Frontal cortex (tissue), 4 donors: ENCODE data around the gene ANTXRL. TPM values are rescaled to one million over a fixed set of nuclear protein-coding genes. Genes with fewer than 3 reads are reported as not detected.
"Not testable (repeated sequence)": the region's sequence is repeated elsewhere in the genome, so short reads cannot be mapped to it uniquely, and the experiment has no call there.

Experiments used
- DNase-seq, 2 donors: peaks; one replicate each; pipeline ENCODE4 v3.0.0; 2012; ENCODE audit warnings: low spot score in 2 of 2
- FAIRE-seq: peaks from 2 replicates; lab custom pipeline; 2012; peaks lifted over from hg19 to GRCh38; lab: Jason Lieb, UNC
- total RNA-seq: library from RNA; depleted of rRNA; stranded (reverse); fragments of >200 nt; gene quantifications from one replicate; pipeline ENCODE4 v1.2.3, GENCODE V29; 2014
- donor health status: control.
- donor health status: control.
- donor health status: control.

The ANTXRL gene
- not detected for total RNA-seq

GRCh38 chr10:46286991-46287693, at the start of gene ANTXRL:
Gene ANTXRL, plus strand, starts transcription at chr10:46286997. Its CDS starts 266 bp downstream, at chr10:46287263.
- FAIRE-seq (no peak), DNase-seq (no peak)

GRCh38 chr10:46237815-46238510, 48.8 kb upstream of the ANTXRL start:
- FAIRE-seq: no peak
- no peak for DNase-seq

- no peak for DNase-seq
- no peak for FAIRE-seq
These were observed 47.5 kb upstream of the ANTXRL start for GRCh38 chr10:46239247-46239646.

GRCh38 chr10:46239993-46240683, 46.7 kb upstream of the ANTXRL start:
- FAIRE-seq (no peak), DNase-seq (no peak)

GRCh38 chr10:46240684-46241565, 45.9 kb upstream of the ANTXRL start:
- FAIRE-seq: no peak
- no peak for DNase-seq

GRCh38 chr10:46245381-46245900, 41.4 kb upstream of the ANTXRL start:
- FAIRE-seq: no peak

GRCh38 chr10:46246400-46247180, 40.2 kb upstream of the ANTXRL start:
- DNase-seq, FAIRE-seq: not testable (repeated sequence)

More at GRCh38 chr10:46245381-46245900, 41.4 kb upstream of the ANTXRL start:
- DNase-seq: no peak

- FAIRE-seq (no peak), DNase-seq (no peak)
These were observed 39.7 kb upstream of the ANTXRL start for GRCh38 chr10:46247181-46247475.

- DNase-seq: no peak
- FAIRE-seq: no peak
These were observed 38.8 kb upstream of the ANTXRL start for GRCh38 chr10:46247808-46248569.

GRCh38 chr10:46248651-46249146, 38.1 kb upstream of the ANTXRL start:
- no peak for DNase-seq
- no peak for FAIRE-seq

- DNase-seq, FAIRE-seq: not testable (repeated sequence)
These were observed 37.0 kb upstream of the ANTXRL start for GRCh38 chr10:46249617-46250344.

GRCh38 chr10:46250481-46250880, 36.3 kb upstream of the ANTXRL start:
- FAIRE-seq (no peak), DNase-seq (no peak)

GRCh38 chr10:46250898-46251856, 35.6 kb upstream of the ANTXRL start:
- FAIRE-seq (no peak), DNase-seq (no peak)

GRCh38 chr10:46251857-46252847, 34.6 kb upstream of the ANTXRL start:
- no peak for FAIRE-seq
- DNase-seq: no peak
